ENCODE data around the gene CSHL1.

DNA sequence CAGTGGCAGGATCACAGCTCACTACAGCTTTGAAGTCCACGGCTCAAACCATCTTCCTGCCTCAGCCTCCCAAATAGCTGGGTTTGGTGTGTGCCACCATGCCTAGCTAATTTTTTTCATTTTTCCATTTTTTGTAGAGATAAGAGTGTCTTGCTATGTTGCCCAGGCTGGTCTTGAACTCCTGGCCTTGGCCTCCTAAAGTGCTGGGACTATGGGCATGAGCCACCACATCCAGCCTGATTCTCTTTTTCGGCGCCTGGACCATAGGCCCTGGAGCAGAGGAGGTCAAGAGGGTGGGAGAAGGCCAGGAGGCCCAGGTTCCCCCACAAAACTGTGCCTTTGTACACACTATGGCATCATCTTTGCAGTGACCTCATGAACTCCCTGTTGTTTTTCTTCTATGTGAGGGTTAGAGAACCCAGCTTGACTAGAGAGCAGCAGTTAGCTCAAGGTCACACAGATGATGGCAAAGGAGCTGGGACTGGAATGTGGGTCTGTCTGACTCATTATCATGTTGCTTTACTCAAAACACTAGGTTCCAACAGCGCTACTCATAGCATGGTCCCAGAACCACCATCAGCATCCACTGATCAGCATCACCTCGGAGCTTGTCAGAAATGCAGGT, 45.4 kb upstream of the CSHL1 start:
- TF ChIP-seq, protein P1, sequence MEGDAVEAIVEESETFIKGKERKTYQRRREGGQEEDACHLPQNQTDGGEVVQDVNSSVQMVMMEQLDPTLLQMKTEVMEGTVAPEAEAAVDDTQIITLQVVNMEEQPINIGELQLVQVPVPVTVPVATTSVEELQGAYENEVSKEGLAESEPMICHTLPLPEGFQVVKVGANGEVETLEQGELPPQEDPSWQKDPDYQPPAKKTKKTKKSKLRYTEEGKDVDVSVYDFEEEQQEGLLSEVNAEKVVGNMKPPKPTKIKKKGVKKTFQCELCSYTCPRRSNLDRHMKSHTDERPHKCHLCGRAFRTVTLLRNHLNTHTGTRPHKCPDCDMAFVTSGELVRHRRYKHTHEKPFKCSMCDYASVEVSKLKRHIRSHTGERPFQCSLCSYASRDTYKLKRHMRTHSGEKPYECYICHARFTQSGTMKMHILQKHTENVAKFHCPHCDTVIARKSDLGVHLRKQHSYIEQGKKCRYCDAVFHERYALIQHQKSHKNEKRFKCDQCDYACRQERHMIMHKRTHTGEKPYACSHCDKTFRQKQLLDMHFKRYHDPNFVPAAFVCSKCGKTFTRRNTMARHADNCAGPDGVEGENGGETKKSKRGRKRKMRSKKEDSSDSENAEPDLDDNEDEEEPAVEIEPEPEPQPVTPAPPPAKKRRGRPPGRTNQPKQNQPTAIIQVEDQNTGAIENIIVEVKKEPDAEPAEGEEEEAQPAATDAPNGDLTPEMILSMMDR (IDR thresholded peaks at IDR 0.05; ENCODE audit: insufficient read depth, low read depth, low read length): no peak
- TF ChIP-seq EZH2 (IDR thresholded peaks at IDR 0.05; ENCODE audit: insufficient read depth, low read length): no peak
